Measurements from ENCODE around the gene RBBP8.

RBBP8 gene

GRCh38 chr18:22999212-22999611 is 66.1 kb downstream of the RBBP8 start:
- DNase-seq (ENCODE audit: low spot score): no peak

DNA sequence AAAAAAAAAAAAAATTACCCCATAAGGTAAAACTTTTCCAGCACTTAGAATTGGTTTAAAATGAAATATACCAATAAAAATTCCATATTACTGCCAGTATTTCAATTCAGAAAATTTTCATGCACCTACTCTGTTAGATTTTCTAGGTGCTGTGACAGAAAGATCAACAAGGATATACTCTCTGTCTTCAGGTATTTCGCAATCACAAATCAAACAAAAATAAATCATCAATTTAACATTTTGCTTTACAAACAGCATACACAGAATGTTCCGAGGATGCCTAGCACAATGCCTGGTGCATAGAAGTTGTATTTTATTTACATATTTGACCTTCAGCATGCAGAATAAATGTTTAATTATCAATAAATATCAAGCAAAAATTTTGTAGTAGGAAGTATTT is 66.5 kb downstream of the RBBP8 start:
- DNase-seq (ENCODE audit: low spot score): no peak

DNA sequence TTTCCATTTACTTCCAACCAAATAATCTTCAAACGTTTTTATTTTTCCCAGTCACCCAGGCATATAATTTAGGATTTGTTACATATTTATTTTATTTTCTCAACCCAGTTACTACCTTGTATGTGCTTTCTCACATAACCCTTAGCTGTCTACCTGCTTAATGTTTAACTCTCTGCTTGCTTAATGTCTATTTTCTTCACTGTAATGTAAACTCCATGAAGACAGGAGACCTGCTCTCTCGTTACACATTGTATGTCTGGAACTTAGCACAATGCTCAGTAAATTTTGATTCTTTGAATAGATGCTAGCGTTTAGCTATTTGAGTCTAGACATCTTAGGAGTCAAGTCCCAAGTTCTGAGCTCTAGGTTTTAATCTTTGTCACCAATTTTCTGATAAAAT is 70.2 kb downstream of the RBBP8 start:
- DNase-seq (ENCODE audit: low spot score): no peak

DNA sequence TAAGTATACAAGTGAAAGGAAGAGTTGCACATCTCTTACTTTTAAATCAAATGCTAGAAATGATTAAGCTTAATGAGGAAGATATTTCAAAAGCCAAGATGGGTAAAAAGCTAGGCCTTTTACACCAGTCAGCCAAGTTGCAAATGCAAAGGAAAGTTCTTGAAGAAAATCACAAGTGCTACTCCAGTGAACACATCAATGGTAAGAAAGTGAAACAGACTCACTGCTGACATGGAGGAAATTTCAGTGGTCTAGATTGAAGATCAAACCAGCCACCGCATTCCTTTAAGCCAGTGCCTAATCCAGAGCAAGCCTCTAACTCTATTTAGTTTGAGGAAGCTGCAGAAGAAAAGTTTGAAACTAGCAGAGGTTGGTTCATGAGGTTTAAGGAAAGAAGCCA is 79.1 kb downstream of the RBBP8 start:
- no peak for DNase-seq (ENCODE audit: low spot score)

- DNase-seq (ENCODE audit: low spot score): no peak
Observed at GRCh38 chr18:23020555-23021294, 87.6 kb downstream of the RBBP8 start.

GRCh38 chr18:23021623-23022022 is 88.5 kb downstream of the RBBP8 start:
- DNase-seq (ENCODE audit: low spot score): no peak

DNA sequence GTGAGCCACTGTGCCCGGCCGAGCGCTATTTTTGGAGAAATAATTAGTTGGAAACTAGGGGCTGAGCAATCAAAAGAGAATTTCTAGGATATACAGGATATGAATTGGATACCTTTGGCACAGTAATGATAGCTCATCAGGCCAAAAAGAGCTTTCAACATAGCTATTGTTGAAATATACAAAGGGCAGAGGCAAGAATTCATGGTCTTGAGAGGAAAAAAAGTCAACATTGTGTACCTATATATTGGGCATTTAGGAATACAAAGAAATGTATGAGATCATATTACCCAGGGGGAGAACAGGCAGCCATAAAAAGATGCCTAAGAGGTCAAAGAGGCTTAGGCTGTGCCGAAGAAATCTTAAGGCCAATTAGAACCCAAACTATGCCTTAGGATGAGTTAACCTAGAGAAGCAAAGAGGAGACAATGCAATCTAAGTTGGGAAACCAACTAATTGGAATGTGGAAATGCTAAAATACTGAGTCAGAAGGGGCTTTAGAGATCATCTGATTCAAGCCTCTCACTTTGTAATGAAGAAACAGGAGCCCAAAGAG is 99.0 kb downstream of the RBBP8 start:
- peak; percentile 53 for DNase-seq (ENCODE audit: low spot score)

- no peak for DNase-seq (ENCODE audit: low spot score)
Observed at GRCh38 chr18:23033056-23033455, 99.9 kb downstream of the RBBP8 start.

- DNase-seq (ENCODE audit: low spot score): no peak
Observed at GRCh38 chr18:23036660-23037201, 103.6 kb downstream of the RBBP8 start.

DNA sequence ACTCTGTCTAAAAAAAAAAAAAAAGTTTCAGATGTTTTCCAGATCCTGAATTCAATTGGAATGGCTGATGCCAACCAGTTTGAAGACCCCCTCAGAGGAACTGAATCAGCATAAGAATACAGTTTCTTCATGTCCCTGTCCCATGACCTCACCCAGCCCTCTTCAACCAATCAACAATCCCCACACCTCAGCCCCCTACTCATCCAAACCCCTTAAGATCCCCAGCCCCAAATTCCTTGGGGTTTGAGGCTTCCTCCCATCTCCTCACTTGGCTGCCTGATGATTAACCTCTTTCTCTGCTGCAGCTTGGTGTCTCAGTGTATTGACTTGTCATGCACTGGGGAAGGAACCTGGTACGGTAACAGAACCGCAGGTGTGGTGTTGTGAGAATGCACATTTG is 104.5 kb downstream of the RBBP8 start:
- DNase-seq (ENCODE audit: low spot score): no peak

DNA sequence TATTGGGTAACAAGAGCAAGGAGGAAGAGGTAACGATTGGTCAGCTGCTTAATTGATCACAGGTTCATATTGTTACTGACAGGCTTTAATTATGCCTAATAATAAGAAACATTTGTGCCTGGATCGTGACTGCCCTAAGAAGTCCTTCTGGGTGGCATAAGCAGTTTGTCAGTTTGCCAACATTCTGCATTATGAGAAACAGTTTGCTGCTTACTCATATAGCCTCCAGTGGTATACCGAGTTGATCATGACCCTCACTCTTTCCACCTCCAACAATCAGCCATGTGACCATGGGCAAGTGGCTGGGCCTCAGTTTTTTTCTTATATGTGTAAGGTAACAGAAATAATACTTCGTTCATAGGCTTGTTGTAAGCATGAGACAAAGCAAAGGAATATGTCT is 105.6 kb downstream of the RBBP8 start:
- no peak for DNase-seq (ENCODE audit: low spot score)

DNA sequence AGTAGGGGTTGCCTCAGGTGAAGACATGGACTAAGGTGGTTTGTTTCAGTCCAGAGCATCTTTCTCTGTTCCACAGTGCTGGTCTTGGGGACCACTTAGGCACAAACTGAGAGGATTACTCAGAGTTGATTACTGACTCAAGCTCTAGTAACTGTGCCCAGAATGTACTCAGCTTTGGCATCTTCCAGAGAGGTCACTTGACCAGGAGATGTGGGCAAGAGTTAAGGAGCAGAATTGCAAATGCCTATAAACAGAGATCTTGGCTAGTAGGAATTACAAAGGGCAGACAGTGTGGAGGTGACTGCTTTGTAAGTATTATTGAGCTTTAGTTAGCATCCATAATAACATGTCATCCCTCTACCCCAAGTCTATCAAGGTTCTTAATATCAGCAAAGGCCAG is 109.0 kb downstream of the RBBP8 start:
- no peak for DNase-seq (ENCODE audit: low spot score)

DNA sequence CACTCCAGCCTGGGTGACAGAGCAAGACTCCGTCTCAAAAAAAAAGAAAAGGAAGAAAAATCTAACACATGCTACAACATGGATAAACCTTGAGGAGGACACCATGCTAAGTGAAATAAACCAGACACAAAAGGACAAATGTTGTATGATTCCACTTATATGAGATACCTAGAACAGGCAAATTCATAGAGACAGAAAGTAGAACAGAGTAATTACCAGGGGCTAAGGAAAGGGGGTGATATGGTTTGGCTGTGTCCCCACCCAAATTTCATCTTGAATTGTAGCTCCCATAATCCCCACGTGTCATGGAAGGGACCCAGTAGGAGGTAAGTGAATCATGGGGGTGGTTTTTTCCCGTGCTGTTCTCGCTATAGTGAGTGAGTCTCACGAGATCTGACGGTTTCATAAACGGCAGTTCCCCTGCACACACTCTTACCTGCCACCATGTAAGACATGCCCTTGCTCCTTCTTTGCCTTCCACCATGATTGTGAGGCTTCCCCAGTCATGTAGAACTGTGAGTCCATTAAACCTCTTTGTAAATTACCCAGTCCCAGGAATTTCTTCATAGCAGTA is 110.8 kb downstream of the RBBP8 start:
- DNase-seq (ENCODE audit: low spot score): no peak

DNA sequence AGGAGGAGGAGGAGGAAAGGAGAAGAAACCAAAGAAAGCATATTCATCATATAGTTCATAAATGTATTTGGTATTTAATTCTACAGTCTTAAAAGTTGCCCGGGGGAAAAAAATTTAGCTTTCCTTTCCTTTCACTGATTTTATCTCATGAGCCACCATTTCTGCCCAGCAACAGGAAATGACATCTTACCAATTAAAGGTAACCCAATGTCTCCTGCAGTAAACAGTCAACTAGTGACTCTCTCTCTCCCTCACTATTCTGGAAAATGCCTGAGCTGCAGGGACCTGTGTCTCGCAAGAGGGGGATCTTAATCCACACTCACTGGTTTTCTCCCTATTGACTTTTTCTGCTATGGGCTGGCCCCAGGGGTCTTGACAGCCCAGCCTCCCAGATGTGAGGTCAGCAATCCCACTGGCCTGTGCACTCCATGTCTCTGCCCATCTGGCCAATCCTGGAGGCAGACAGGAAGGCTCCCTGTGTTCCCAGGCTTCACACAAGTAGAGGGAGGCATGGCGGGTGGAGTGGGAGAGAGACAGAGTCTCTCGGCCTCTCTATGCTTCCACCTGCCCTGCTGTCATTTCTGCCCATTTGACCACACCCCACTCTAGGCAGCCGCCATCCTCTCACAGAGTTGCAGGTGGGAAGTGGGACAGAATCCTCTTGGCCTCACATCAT is 116.7 kb downstream of the RBBP8 start:
- no peak for DNase-seq (ENCODE audit: low spot score)

DNA sequence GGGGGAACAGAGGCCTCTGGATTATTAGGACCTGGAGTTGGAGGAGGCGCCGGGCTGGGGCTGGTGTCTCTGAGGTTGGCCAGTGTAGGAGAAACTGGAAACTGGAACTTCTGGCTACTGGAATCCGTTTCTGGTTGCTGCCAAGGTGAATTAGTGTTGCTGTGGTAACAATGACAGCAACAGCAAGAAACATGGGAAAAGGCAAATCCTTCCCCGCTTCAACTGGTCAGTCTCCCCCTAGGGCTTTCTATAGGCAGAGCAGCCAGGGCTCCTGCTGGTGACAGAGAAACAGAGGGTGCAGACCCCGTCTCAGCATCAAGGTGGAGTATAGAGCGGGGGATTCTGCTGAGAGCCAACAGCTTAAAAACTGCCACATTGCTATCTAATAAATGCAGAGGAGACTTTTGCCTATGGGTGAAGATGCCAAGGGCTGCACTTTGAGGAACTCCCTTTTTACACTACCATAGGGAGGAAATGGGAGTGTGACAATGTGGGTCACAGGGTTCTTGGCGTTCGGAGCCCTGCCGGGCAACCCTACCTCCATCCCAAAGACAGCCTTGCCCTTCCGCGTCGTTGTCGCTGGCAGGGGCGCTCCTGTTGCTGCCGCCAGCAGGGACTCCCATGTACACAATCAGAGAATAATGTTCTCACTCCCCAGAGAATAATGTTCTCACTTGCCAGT is 120.8 kb downstream of the RBBP8 start:
- peak; percentile 70 for DNase-seq (ENCODE audit: low spot score)

- DNase-seq (ENCODE audit: low spot score): no peak
Observed at GRCh38 chr18:23054553-23054952, 121.4 kb downstream of the RBBP8 start.

DNA sequence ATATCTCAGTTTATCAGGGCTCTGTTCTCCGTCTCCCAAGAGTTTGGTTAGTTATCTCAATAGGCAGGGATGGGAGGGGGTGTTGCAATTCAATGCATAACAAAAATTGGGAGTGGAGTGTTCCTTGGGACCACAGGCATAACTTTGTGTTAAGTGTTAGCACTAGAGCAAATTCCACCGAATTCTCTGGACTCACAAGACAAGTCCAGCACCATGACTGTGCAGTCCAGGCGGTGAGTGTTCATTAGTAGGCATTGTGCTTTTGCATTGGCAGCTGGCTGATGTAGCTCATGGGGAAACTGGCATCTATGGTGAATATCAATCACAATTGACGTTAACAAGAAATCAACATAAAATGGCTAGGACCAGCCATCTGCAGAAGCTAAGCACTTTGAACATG is 123.2 kb downstream of the RBBP8 start:
- DNase-seq (ENCODE audit: low spot score): no peak

GRCh38 chr18:23057096-23057495 is 124.0 kb downstream of the RBBP8 start:
- no peak for DNase-seq (ENCODE audit: low spot score)

DNA sequence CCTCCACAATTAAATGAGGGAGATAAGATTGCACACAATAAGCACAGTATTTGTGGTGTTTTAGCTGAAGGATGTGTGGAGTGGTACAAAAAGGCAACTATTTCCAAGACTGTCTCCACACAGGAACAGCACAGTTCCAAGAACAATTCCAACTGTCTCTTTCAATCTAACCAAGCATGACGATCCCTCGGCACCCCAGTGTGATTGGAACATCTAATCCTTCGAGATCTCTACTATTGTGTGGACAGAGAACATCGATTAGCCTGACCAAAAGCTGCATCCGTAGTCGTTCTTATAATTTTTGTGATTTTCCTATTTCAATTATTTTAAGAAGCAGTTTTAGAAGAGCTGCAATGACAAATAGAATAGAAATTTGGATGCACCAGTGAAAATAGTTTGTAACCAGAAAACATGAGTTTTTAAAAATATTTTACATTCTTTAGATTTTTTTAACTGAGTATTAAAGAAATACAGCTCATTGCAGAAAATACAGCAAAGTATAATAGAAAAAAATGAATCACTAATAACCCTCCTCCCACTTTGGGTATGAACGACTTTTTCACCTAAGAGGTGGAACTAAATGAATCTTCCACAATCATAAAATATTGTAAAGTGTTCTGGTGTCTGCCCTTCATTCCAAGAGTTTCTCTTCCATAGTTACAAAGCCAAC is 125.8 kb downstream of the RBBP8 start:
- no peak for DNase-seq (ENCODE audit: low spot score)

DNA sequence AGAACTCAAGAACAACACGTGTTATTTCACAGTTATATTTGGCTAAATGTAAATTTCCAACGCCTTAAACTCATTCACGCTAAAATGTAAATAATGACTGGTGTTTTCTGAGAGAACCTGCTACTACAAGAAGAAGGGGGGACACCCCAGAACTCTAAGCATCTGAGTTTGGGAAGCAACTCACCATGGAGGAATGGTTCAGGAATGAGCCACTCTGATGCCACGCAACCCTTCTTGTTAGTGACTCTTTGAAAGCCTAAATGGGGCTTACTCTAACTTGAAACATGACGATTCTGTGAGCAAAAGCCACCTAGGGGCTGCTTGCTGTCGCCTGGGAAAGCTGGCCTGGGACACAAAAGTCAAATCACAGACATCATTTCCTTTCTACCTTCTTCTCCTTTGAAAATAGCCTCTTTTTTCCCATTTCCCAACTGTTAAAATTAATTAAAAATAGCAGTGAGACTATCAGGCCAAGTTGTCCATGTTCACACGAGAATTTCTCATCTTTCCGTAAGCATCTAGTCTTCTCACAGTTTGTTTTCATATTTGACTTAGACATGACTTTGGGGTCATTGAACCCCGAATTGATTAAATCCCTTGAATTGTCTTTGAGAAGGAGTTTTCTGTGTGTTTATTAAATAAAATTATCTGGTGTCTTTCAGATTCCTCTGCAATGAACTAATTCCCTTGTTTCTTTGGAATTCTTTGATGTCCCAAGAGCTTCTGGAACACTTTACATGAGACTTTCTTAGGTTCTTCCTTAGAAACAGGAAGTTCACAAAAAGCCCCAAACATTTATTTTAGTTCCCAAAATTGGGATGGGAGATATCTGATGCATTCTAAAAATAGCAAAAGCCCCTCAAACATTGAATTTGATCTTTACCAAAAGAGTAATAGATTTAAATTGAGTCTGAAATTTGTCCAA is 126.7 kb downstream of the RBBP8 start:
- no peak for DNase-seq (ENCODE audit: low spot score)

DNA sequence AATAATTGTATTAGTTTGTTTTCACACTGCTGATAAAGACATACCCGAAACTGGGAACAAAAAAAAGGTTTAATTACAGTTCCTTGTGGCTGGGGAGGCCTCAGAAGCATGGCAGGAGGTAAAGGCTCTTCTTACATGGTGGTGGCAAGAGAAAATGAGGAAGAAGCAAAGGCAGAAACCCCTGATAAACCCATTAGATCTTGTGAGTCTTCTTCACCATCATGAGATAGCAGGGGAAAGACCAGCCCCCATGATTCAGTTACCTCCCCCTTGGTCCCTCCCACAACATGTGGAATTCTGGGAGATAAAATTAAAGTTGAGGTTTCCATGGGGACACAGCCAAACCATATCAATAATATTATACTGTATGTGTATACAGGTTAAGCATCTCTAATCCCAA is 128.9 kb downstream of the RBBP8 start:
- DNase-seq (ENCODE audit: low spot score): no peak

All from AG08396 (cell line).